ENCODE data around the gene BLOC1S1.
A peak's percentile ranks its signal among the peaks of the same experiment; 100 is the strongest.

The BLOC1S1 gene

DNA sequence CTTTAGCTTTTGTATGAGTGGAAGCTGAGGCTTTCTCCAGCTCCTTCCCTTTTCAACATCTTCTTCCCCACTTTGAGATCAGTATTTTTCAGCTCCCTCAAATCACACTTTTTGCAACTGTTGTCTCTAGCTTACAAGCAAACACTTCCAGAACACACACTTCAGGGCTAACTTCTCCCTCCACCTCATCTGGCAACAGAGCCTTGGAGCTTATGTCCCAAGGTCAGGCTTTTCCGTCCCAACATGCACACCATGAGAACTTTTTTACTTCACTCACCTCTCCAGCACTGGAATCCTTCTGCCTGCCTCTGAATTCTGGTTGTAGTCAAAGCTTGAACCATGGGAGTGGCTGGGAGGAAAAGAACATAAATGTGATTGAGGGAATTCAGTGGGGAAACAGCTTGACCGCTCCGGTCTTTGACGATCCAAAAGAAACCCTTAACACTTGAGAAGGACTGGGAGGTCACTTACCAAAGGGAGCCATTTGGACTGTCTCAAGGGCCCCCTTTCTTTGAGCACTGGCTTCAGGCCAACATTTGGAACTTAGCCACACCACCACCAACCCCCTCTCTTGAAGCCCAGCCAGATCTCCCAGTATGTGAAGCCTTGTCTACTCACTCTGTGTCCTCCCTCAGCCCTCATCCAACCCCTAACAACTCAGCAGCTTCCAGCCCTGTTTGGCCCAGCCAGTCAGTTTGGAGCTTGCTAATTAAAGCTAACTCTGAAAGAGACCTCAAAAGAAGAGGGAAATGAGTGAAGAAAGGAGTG, 3.9 kb upstream of the BLOC1S1 start:
- Histone ChIP-seq H3K36me3 (no peaks in the 10 kb centered on the region), H3K4me3 (ENCODE audit: low read depth, low read length) (no peak overlapping the region), H3K4me1 (0 out of 2 replicates have a peak, but pooled peaks cover 2% of the 10 kb centered on the region), H3K9me3 (no peaks in the 10 kb centered on the region), H3K27me3 (peaks cover 49% of the 10 kb centered on the region)
- DNase-seq = no peak
- TF ChIP-seq, protein P1, sequence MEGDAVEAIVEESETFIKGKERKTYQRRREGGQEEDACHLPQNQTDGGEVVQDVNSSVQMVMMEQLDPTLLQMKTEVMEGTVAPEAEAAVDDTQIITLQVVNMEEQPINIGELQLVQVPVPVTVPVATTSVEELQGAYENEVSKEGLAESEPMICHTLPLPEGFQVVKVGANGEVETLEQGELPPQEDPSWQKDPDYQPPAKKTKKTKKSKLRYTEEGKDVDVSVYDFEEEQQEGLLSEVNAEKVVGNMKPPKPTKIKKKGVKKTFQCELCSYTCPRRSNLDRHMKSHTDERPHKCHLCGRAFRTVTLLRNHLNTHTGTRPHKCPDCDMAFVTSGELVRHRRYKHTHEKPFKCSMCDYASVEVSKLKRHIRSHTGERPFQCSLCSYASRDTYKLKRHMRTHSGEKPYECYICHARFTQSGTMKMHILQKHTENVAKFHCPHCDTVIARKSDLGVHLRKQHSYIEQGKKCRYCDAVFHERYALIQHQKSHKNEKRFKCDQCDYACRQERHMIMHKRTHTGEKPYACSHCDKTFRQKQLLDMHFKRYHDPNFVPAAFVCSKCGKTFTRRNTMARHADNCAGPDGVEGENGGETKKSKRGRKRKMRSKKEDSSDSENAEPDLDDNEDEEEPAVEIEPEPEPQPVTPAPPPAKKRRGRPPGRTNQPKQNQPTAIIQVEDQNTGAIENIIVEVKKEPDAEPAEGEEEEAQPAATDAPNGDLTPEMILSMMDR (IDR thresholded peaks at IDR 0.05; ENCODE audit: low read depth, low read length) = no peak

DNA sequence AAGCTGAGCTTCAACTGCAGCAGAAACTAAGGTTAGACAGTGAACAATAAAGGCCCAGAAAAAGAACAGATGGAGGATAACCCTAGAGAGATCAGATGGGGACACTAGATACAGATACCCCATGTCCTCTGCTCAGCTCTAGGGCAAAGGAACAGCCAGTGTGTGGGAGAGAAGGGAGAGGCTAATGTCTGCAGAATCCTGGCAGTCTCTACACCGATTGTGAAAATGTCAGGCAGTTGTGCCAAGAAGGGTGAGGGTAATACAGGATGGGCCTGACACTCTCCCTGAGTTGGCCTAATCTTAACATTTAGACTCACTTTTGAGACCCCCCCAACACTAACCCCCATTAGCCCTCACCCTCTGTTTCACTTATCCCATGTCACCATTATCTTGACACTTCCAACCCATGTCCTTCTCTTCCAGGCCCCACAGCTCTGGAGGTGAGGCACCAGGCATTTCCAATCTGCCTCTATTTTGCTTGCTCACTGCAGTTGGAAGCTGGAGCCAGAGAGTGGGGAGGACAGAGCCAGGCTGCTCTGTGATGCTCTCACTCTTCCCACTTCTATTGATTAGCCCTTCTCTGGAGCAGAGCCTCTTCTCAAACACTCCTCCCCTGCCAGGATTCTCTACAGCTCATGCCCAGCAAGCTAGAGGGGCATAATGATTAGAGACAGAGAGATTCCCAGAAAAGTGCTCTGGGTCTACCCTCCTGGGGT, 3.0 kb upstream of the BLOC1S1 start:
- Histone ChIP-seq H3K9me3 (no peaks in the 10 kb centered on the region), H3K36me3 (no peaks in the 10 kb centered on the region), H3K27me3 (peaks cover 43% of the 10 kb centered on the region), H3K4me3 (ENCODE audit: low read depth, low read length) (no peak overlapping the region), H3K4me1 (0 out of 2 replicates have a peak, but pooled peaks cover 3% of the 10 kb centered on the region)
- TF ChIP-seq, protein P1 (IDR thresholded peaks at IDR 0.05; ENCODE audit: low read depth, low read length) = no peak
- no peak for DNase-seq

DNA sequence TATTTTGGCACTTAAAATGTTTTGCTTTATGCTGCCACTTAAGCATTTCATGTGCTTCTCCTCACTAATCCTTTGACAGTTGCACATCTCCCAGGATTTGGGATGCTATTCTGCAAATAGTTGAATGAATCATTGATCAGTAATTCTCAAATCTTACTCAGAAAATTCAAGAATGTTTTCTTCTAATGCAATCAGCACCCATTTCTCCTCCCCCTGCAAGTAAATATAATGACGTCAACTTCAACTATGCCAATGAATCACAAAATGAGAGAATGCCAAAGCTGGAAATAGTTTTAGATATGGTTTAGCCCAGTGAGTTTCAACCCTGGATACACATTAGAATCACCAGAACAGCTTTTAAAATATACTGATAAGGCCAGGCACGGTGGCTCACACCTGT, 2.1 kb upstream of the BLOC1S1 start:
- no peaks in the 10 kb centered on the region for H3K36me3 ChIP-seq
- TF ChIP-seq, protein P1 (IDR thresholded peaks at IDR 0.05; ENCODE audit: low read depth, low read length) = no peak
- no peaks in the 10 kb centered on the region for H3K9me3 ChIP-seq
- H3K4me1 ChIP-seq = 0 out of 2 replicates have a peak, but pooled peaks cover 3% of the 10 kb centered on the region
- no peak overlapping the region for H3K4me3 ChIP-seq (ENCODE audit: low read depth, low read length)
- no peak for DNase-seq
- H3K27me3 ChIP-seq = peaks cover 39% of the 10 kb centered on the region

DNA sequence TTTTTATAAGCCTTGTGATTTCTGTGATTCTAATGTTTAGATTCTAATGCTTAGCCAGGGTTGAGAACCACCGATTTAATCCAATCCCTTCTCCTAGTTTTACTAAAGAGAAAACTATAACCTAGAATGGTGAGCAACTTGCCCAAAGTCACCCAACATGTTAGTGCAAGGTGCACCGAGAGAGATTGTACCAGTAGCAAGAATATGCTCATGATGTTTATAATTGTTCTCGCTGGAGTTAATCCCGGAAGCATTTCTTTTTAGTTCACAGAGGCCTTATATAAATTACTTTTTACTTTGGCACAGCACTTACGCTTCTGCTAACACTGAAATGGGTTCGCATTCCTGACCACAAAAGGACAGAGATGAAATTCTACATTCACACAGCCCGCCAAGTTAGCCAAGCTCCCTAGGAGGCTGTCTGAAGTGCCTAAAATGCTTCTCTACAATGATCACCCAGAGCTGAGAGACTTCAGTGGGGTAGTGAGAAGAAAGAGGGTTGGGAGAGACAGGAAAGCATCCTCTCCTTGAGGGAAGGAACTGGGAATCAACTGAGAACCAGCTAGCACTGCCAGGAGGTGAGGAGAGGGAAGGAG, 579 bp upstream of the BLOC1S1 start:
- DNase-seq = no peak
- peaks cover 3% of the 10 kb centered on the region; the same call in 1 of the 2 replicates for H3K4me1 ChIP-seq
- H3K4me3 ChIP-seq (ENCODE audit: low read depth, low read length) = peak overlapping the region; percentile 96
- peaks cover 24% of the 10 kb centered on the region for H3K27me3 ChIP-seq
- TF ChIP-seq, protein P1 (IDR thresholded peaks at IDR 0.05; ENCODE audit: low read depth, low read length) = no peak
- no peaks in the 10 kb centered on the region for H3K9me3 ChIP-seq
- H3K36me3 ChIP-seq = no peaks in the 10 kb centered on the region

DNA sequence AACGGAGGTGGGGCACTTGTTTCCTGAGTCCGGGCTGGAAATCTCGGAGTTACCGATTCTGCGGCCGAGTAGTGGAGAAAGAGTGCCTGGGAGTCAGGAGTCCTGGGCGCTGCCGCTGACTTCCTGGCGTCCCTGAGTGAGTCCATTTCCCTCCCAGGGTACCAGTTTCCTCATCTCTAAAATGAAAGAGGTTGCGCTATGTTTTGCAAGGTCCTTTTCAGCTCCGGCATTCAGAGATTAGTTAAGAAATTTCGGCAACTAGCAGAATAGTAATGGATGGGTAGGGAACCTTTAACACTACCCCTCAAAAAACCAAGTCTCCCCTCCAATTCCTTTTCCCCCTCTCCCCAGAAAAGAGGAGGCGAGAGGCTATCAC, 724 bp downstream of the BLOC1S1 start:
- peaks cover 3% of the 10 kb centered on the region; the same call in 1 of the 2 replicates for H3K4me1 ChIP-seq

More for the DNA sequence above, 724 bp downstream of the BLOC1S1 start:
- DNase-seq = no peak
- TF ChIP-seq, protein P1 (IDR thresholded peaks at IDR 0.05; ENCODE audit: low read depth, low read length) = no peak
- no peaks in the 10 kb centered on the region for H3K36me3 ChIP-seq
- H3K27me3 ChIP-seq = peaks cover 14% of the 10 kb centered on the region
- no peaks in the 10 kb centered on the region for H3K9me3 ChIP-seq
- H3K4me3 ChIP-seq (ENCODE audit: low read depth, low read length) = peak overlapping the region; percentile 96

Measured in BE2C (cell line).